HG03575 (cell line): ENCODE measurements around the gene PPIA.
"Not testable (repeated sequence)": the region's sequence is repeated elsewhere in the genome, so short reads cannot be mapped to it uniquely, and the experiment has no call there.

Experiments used
- ATAC-seq: cut with Tn5 transposase; IDR thresholded peaks from one replicate; pipeline ENCODE4 v1.9.1; 2021; ENCODE audit not compliant: unreplicated experiment, insufficient number of reproducible peaks, low FRiP score; ENCODE audit errors: extremely low read depth

Gene PPIA

DNA sequence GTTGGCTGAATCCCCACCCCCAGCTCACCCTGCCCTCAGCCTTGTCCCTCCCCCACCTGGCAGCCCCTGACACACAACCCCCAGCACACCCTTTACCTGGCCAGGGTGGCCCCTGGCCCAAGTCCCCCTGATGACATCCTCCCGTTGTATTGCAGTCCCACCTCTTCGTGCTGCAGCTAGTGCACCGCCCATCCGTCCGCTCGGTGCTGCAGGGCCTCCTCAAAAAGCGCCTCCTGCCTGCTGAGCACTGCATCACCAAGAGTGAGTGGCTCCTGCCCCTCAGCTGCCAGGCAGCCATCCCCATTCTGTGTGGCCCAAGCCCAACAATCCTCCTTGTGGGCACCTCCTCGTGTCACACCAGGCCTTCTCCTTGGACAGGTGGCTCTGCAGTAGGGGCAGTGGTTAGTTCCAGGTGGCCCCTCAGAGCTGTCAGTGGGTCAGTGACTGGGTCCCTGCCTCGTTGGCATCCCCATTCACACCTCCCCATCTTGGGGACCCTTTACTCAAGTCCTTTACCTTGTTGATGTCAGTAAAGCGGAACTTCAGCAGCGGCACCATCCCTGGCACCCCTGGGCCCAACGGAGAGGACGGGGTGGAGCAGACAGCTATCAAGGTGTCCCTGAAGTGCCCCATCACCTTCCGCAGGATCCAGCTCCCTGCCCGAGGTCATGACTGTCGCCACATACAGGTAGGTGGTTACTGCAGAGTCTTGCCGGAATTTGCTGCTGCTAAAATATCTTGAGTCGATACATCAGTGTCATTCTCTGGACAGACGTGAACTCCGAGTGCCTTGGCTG is 33.6 kb upstream of the PPIA start:
- no peak for ATAC-seq

DNA sequence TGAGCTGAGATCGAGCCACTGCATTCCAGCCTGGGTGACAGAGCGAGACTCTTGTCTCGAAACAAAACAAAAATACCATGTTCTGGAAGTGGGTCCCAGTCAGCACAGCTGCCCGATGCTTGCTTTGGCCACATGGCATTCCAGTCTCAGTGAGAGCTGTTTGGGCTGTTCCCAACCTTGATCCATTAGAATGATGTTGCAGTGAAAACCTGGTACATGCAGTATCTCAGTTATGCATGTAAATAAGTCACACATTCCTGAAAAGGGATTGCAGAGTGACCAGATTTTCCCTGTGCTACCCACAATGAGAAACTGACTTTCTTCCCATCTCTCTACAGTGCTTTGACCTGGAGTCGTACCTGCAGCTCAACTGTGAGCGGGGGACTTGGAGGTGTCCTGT is 32.4 kb upstream of the PPIA start:
- no peak for ATAC-seq

DNA sequence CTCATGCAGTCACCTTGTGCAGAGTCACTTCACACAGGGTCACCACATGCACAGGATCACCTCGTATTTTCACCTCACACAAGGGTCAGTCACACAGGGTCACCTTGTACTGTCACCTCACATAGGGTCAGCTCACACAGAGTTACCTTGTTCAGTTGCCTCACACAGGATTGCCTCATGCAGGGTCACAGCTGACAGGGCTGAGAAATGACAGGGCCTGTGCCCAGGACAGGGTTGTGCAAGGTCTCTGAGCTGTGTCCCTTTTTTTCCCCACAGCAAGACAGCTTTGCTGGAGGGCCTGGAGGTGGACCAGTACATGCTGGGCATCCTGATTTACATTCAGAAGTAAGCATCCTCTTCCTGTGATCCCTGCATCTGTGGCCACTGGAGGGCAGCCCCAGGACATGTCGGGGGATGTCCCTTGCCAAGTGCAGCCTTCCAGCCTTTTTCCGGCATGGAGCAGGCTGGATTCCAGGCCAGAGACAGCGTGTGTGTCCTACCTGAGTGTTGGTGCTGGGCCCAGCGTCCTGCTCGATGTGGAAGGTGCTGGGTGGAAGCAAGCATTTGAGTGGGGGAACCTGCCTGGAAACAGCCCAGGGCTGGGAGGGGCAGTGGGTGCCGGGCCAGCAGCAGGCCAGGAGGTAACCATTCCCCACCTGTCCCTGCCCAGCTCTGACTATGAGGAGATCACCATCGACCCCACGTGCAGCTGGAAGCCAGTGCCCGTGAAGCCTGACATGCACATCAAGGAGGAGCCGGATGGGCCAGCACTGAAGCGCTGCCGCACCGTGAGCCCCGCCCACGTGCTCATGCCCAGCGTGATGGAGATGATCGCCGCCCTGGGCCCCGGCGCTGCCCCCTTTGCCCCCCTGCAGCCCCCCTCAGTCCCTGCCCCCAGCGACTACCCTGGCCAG is 31.6 kb upstream of the PPIA start:
- ATAC-seq = no peak

DNA sequence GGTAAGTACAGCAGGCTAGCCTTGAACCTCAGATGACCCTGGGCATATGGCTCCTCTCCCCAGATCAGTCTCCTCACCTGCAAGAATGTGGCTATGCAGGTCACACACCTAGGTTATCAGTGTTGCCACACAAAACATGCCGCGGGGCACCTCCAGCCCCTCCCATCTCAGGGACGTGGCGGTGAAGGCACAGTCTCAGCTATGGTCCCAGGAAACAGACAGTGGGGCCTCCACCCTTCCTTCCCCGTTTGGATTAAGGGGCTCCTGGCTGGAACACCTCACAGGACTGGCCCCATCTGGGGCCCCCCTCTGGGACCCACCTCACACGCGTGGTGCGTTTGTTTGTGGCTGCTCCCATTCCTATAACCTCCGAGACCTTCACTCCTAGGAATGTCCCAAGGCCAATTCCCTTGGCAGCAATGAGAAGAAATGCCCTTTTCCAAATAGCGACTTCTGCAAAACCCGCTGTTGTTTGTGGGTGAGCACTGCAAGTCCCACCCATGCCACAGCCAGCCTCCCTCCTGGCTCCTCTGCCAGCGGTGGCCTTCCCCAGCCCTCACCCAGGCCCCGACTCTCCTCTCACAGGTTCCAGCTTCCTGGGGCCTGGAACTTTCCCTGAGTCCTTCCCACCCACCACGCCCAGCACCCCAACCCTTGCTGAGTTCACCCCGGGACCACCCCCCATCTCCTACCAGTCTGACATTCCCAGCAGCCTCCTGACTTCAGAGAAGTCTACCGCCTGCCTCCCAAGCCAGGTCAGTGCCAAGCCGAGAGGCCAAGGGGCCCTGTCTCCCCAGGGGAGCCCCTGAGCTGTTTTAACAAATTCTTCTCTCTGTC is 30.7 kb upstream of the PPIA start:
- ATAC-seq = no peak

DNA sequence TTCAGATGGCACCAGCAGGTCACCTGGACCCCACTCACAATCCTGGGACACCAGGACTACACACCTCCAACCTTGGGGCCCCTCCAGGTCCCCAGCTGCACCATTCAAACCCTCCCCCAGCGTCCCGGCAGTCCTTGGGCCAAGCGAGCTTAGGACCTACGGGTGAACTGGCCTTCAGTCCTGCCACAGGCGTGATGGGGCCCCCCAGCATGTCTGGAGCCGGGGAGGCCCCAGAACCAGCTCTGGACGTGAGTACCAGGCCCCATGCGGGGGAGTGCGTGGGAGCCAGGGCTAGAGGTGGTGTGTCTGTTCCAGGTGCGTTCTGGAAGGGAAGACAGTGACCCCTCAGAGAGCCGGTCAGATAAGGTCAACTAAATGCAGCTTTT is 30.1 kb upstream of the PPIA start:
- no peak for ATAC-seq

DNA sequence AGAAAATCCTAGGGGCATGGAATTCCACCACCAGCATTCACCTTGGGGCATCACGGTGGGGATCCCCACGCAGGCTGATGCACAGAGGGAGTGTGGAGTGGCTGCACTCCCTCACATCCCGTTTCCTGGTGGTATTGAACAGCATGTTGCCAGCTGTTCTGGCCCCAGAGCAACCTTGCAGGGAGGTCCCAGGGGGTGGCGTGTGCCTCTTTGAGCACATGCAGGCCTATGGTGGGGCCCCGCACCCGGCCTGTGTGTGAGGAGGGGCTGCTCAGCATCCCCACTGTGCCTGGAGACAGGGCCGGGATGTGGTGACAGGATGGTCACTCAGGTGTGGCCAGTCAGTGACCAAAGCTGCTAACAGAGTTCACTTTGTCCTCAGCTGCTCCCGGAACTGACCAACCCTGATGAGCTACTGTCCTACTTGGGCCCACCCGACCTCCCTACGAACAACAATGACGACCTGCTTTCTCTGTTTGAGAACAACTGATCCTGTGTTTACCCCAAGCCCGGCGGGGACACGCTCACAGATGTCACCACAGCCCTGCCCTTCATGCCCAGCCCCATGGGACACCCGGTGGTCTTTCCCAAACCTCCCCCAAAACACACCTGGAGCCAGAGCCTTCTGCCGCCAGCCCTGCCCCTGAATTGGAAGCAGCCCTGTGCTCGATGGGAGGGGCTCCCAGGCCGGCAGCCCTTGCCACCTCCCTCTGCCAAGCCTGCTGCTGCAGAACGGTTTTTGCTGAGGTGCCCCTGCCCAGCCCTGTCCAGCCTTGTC is 29.2 kb upstream of the PPIA start:
- no peak for ATAC-seq

DNA sequence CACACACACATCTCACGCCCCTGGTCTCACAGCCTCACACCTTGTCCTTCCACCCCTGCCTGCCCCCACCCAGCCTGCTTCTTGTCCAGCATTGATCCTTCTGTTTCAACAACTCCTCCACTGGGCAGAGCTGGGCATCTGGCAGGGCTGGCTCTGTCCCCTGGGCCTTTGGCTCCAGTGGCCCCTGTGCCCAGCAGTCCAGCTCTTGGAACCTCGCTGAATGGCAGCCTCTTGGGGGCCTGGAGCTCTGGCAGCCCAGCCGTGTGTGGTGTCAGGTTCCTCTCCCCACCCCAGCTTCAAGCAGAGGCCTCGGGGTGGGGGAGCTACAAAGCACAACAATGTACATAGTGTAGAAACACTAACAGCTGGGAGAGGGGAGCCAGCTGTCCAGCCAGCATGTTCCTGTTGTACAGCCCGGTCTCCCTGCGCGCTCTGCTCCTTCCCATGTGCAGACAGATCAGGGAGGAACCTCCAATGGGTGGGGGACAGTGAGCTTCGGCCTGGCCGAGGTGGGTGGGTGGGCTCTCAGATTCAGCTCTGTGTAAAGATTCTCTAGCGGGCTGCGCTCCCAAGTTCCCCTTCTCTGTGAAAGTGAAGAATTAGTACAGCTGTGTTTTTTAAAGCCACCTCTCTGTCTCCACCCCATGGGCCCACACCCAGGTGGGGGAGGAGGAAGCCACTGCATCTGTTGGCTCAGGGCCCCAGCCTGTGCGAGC is 28.4 kb upstream of the PPIA start:
- no peak for ATAC-seq

DNA sequence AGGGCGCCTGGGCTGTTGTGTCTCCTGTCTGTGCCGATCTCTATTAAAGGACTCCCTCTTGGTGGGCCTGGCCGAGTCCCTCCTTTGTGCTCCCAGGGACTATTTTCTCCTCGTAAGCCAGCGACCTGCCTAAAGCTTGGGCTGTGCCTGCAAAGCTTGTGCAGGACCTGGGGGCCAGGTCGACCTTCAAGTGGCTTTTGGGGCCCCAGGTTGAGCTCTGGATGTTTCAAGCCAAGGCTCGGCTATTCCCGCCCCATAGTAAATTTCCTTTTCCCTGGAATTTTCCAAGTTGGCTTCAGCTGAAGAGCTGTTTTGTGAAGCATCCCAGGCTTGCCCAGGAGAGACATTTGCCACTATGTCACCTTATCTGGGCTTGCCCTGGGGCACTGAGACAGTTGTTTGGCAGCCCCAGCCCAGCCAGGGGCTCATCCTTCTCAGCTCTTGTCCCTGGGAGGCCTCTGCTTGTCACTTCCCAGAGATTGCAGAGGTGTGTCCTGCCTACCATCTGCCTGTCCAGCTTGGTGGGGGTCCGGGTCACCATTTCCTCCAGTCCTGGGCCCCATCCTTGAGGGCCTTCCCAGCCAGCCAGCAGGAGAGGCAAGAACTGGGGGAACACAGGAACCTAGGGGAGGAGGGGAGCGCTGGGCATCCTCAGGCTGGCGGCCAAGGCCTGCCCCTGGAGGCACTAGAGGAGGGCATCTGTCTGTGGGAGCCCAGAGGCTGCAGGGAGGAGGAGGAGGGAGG is 27.7 kb upstream of the PPIA start:
- no peak for ATAC-seq

DNA sequence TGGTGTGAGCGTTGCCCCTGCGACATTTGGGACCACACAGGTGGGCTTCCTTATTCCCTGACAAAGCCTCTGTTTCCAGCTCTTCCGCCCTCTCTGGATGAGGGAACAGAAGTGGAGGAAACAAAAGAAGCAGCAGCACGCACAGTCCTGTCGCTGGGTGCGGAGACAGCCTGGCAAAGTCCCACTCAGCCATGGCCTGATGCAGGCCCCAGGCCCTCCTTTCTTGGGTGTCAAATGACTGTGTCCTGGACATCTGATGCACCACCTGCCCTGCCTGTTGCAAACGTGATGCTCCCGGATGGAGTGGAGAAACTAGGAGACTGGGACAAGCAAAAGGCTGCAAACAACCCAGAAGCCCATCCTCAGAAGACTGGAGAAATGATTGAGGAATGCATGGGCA is 27.1 kb upstream of the PPIA start:
- ATAC-seq = no peak

DNA sequence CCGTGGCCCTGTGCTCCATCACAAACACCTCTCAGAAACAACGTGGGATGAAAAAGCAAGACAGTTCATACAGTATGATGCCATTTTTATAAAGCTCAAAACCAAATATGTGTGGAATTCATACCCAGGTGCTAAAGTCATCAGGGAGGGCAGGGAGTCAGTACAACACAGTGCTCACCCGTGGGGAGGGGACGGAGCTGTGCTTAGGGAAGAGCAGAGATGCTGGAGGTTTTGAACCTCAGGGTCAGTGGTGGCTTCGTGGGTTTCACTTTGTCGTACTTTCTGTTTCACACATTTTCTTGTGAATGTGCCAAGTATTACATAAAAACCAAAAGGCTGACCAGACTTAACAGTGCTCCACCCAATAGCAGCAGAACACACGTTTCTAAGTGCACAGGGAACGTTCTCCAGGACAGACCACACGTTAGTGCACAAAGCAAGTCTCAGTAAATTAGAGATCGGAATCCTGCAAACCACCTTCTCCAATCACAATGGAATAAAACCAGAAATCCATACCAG is 26.6 kb upstream of the PPIA start:
- no peak for ATAC-seq

DNA sequence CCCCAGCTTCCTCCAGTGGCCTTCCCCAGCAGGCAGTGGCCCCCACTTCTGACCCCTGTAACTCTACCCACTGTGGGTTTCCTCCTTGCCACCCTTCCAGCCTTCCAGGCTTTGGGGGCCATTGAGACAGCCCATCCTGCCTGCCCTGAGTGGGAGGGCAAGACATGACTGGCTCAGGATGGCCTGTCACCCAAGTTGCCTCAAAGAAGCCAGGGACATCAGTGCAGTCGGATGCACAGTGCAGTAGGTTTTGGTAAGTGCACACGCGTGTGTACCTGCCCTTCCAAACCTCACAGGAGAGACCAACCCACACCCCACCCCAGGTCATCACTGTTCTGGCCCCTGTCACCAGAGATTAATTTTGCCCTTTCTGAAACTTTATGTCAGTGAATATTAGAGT is 25.1 kb upstream of the PPIA start:
- no peak for ATAC-seq

DNA sequence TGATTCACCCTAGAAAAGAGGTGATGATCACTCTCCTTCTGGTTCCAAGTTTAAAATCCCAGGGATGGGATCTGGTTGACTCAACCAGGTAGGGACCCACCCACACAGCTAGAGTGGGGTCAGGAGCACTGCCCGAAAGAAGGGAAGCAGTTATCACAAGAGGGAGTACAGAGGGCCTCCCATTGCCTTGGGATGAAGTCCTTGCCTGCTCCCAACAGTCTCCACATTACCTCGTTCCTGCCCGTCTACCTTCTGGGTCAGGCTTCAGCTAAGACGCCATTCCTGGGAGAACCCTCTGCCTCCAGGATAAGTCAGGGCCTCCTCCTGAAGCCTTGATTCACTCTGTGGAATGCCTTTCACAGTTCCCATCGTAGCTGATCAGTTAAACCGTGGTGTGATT is 24.0 kb upstream of the PPIA start:
- ATAC-seq = no peak

DNA sequence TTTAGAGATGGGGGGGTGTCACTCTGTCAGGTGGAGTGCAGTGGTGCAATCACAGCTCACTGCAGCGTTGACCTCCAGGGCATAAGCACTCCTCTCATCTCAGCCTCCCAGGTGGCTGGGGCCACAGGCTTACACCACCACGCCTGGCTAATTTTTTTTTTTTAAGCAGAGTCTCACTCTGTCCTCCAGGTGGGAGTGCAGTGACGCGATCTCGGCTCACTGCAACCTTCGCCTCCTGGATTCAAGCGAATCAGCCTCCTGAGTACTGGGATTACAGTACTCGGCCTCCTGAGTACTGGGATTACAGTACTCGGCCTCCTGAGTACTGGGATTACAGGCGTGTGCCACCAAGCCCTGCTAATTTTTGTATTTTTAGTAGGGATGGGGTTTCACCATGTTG is 23.6 kb upstream of the PPIA start:
- no peak for ATAC-seq

DNA sequence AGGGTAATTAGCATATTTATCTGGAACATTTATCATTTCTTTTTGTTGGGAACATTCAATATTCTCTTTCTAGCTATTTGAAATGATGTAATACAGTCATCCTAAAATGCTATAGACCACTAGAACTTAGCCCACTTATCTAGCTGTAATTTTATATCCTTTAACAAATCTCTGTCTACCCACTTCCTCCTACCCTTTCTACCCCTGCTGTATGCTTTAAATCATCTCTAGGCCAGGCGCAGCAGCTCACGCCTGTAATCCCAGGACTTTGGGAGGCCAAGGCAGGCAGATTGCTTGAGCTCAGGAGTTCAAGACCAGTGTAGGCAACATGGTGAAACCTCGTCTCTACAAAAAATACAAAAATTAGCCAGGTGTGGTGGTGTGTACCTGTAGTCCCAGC is 22.0 kb upstream of the PPIA start:
- not testable (repeated sequence) for ATAC-seq

DNA sequence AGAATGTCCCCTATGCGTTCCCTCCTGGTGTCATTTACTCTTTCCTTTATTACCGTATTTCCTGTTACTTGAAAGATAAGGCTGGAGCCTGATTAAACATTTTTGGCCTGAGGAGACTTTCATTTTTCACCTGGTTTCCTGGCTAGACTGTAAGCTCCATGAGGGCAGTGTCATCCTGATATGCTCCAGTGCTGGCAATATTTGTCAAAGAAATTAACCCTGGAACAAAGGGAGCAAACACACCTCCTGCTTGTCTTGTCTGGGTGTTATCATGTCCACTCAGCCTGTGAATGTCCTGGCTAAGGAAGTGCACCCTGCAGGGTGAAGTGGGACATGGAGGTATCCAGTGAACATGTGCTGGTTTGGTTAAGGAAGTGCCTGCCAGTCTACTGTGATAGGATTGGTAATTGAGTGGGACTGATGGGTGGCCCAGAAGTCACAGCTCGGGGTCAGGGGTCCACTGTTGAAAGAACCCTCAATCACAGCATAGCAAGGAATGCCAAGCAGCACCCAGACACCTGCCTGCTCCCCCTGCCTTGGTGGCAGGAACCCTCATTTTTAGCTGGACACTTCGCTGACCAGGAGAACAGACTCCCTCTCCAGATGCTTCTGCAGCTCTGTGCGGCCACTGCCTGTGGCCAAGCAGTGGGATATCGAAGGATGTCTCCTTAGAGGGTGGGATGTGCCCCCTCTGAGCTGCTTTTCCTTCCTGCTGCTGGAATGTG is 20.9 kb upstream of the PPIA start:
- no peak for ATAC-seq

DNA sequence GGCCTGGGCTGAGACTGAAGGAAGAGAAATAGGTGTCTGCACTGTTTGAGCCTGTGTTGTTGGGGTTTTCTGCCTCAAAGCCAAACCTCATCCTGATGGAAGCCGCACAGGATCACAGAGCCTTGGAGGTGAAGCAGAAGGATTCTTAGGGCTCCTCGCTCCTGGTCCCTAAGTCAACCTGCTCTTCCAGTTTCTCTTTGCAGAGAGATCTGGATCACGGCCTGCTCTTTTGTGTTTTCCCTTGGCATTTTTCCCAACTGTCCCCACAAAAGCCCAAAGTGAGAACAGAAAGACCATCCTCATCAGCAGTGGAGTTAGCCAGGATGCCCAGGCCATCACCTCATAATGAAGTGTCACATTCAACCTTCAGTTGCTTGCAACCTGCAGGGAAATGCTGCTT is 20.3 kb upstream of the PPIA start:
- no peak for ATAC-seq

DNA sequence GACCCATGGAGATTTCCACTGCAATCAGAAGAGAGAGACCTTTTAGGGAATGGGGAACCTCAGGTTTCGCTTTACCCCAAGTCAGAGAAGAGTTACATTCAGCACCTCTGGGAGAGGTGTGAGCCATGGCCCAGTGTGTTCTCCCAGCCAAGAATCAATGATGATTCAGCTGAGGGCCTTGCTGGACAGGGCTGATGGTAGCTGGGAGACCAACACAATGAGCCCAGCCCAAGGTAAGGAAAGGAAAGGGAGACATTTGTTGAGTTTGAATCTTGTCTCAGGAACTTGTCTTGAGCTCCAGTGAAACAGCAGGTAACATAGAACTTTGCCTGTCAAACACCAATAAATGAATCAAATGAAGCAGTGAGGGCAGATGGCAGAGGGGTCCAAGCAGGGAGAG is 14.0 kb upstream of the PPIA start:
- no peak for ATAC-seq
